SK-N-SH (cell line): ENCODE measurements around the gene NME2. TPM values are rescaled to one million over a fixed set of nuclear protein-coding genes. Genes with fewer than 3 reads are reported as not detected.

ENCODE experiments used
- CTCF ChIA-PET: fragments of 300-600, 350-600 bp; formaldehyde crosslinking; extraction: SDS; loops from one replicate; lab custom pipeline; 2021; lab: Yijun Ruan, JAX
- POLR2A ChIA-PET: fragments of 350-600 bp; sonication (Branson Sonifier 250); formaldehyde crosslinking; extraction: SDS; loops from one replicate; lab custom pipeline; 2020; ENCODE audit warnings: antibody characterized with exemption, inconsistent platforms; lab: Yijun Ruan, JAX
- DNase-seq: peaks from one replicate; pipeline ENCODE4 v3.0.0; 2012
- H2AFZ ChIP-seq: fragments of 200-600 bp; sonication (generic); 2 replicates; pipeline ENCODE4 v1.8.1; 2016; ENCODE audit warnings: antibody characterized with exemption, mild to moderate bottlenecking, low read depth
- H3F3A ChIP-seq: fragments of 200-600 bp; sonication (generic); replicated peaks from 2 replicates; pipeline ENCODE3; 2016; ENCODE audit warnings: antibody characterized with exemption, mild to moderate bottlenecking; ENCODE audit not compliant: insufficient read depth
- H3K27ac ChIP-seq, 2 experiments: fragments of 200-500 bp in 1 of 2; fragments of 200-600 bp in 1 of 2; sonication (Bioruptor generic) in 1 of 2; sonication (generic), shearing (Covaris generic) in 1 of 2; 2 replicates each; pipeline versions ENCODE4 v1.5.1 to v1.6.1; 2014 to 2016; ENCODE audit warnings: low read depth in 2 of 2, inconsistent platforms in 1 of 2, low read length in 1 of 2, mild to moderate bottlenecking in 1 of 2, mixed read lengths in 1 of 2
- H3K27me3 ChIP-seq: fragments of 200-600 bp; sonication (generic), shearing (Covaris generic); 2 replicates; pipeline ENCODE4 v1.6.1; 2016; ENCODE audit warnings: mixed run types; ENCODE audit not compliant: insufficient read depth
- H3K36me3 ChIP-seq, 2 experiments: fragments of 200-500 bp in 1 of 2; fragments of 200-600 bp in 1 of 2; sonication (Bioruptor generic) in 1 of 2; sonication (generic) in 1 of 2; replicated peaks in 1 of 2; 2 replicates each; pipeline versions ENCODE3 to v1.5.1; 2014 to 2016; ENCODE audit warnings: low read length in 1 of 2, mild to moderate bottlenecking in 1 of 2; ENCODE audit not compliant: insufficient read depth in 2 of 2, control insufficient read depth in 1 of 2
- H3K4me1 ChIP-seq, 2 experiments: fragments of 200-500 bp in 1 of 2; fragments of 200-600 bp in 1 of 2; sonication (Bioruptor generic) in 1 of 2; sonication (generic), shearing (Covaris generic) in 1 of 2; 2 replicates each; pipeline versions ENCODE4 v1.5.1 to v1.6.1; 2014 to 2016; ENCODE audit warnings: low read depth in 1 of 2, low read length in 1 of 2, mixed run types in 1 of 2; ENCODE audit not compliant: insufficient read depth in 2 of 2, control insufficient read depth in 1 of 2
- H3K4me2 ChIP-seq: fragments of 200-600 bp; sonication (generic), shearing (Covaris generic); 2 replicates; pipeline ENCODE4 v1.6.1; 2017; ENCODE audit warnings: mixed run types
- H3K4me3 ChIP-seq, 2 experiments: fragments of 200-500 bp in 1 of 2; fragments of 200-600 bp in 1 of 2; sonication (Bioruptor generic) in 1 of 2; sonication (generic), shearing (Covaris generic) in 1 of 2; 2 replicates each; pipeline versions ENCODE4 v1.5.1 to v1.8.1; 2014 to 2016; ENCODE audit warnings: low read depth in 2 of 2, inconsistent platforms in 1 of 2, low read length in 1 of 2, mild to moderate bottlenecking in 1 of 2, mixed read lengths in 1 of 2, moderate library complexity in 1 of 2
- H3K79me2 ChIP-seq: fragments of 200-600 bp; sonication (generic); 2 replicates; pipeline ENCODE4 v1.8.1; 2017; ENCODE audit warnings: mild to moderate bottlenecking; ENCODE audit not compliant: insufficient read depth
- H3K9ac ChIP-seq: fragments of 200-600 bp; sonication (generic); 2 replicates; pipeline ENCODE4 v1.6.1; 2017; ENCODE audit warnings: mixed run types
- H3K9me2 ChIP-seq: fragments of 200-600 bp; sonication (generic); 2 replicates; pipeline ENCODE4 v1.6.1; 2017; ENCODE audit warnings: mixed run types
- H3K9me3 ChIP-seq: fragments of 200-600 bp; sonication (generic); 2 replicates; pipeline ENCODE4 v1.6.1; 2017; ENCODE audit warnings: mixed run types, mild to moderate bottlenecking, moderate library complexity
- H4K20me1 ChIP-seq: fragments of 200-600 bp; sonication (generic); 2 replicates; pipeline ENCODE4 v1.6.1; 2017; ENCODE audit warnings: mild to moderate bottlenecking, mixed run types; ENCODE audit not compliant: insufficient read depth
- ELF1 ChIP-seq: IDR thresholded peaks from 2 replicates; pipeline ENCODE4 v1.4.0; 2012
- EP300 ChIP-seq, 2 experiments: IDR thresholded peaks; 2 replicates each; pipeline versions ENCODE4 v1.4.0 to v1.6.1; 2012; ENCODE audit warnings: borderline replicate concordance in 1 of 2, low read depth in 1 of 2, low read length in 1 of 2
- EZH2phosphoT487 ChIP-seq: fragments of 200-600 bp; sonication (generic); IDR thresholded peaks from 2 replicates; pipeline ENCODE4 v1.6.1; 2017; ENCODE audit warnings: low read depth, mixed run types, mild to moderate bottlenecking, antibody characterized with exemption, moderate library complexity, borderline replicate concordance
- FOSL2 ChIP-seq: IDR thresholded peaks from 2 replicates; pipeline ENCODE4 v1.4.0; 2012; ENCODE audit warnings: low read depth, mild to moderate bottlenecking, moderate library complexity, borderline replicate concordance
- FOXJ3 ChIP-seq: sonication (generic); formaldehyde crosslinking; IDR thresholded peaks from 2 replicates; pipeline ENCODE4 v1.5.1; 2020; ENCODE audit warnings: mild to moderate bottlenecking, missing genetic modification reagents
- FOXM1 ChIP-seq: IDR thresholded peaks from 2 replicates; pipeline ENCODE4 v1.4.0; 2012; ENCODE audit warnings: low read depth, mild to moderate bottlenecking
- GATA2 ChIP-seq: sonication (generic); formaldehyde crosslinking; IDR thresholded peaks from 2 replicates; pipeline ENCODE4 v1.5.0; 2020; ENCODE audit warnings: mild to moderate bottlenecking, missing genetic modification reagents
- JUND ChIP-seq: IDR thresholded peaks from 2 replicates; pipeline ENCODE4 v1.4.0; 2012
- NRF1 ChIP-seq: IDR thresholded peaks from 2 replicates; pipeline ENCODE4 v1.6.1; 2012; ENCODE audit warnings: low read depth, mild to moderate bottlenecking, low read length
- POLR2AphosphoS5 ChIP-seq: IDR thresholded peaks from 2 replicates; pipeline ENCODE4 v1.6.1; 2012; ENCODE audit warnings: low read depth, low read length
- RCOR1 ChIP-seq: fragments of 150-350 bp; IDR thresholded peaks from 2 replicates; pipeline ENCODE4 v1.6.1; 2017; ENCODE audit warnings: antibody characterized with exemption, low read length
- RFX5 ChIP-seq: IDR thresholded peaks from 2 replicates; pipeline ENCODE4 v1.6.1; 2012; ENCODE audit warnings: mild to moderate bottlenecking, improper control_type of control experiment, low read length
- SIN3A ChIP-seq: IDR thresholded peaks from 2 replicates; pipeline ENCODE4 v1.6.1; 2012; ENCODE audit warnings: low read depth, mild to moderate bottlenecking, low read length, moderate library complexity, borderline replicate concordance
- SMC3 ChIP-seq: IDR thresholded peaks from 2 replicates; pipeline ENCODE4 v1.6.1; 2012; ENCODE audit warnings: low read depth, low read length, improper control_type of control experiment
- TAF1 ChIP-seq: IDR thresholded peaks from 2 replicates; pipeline ENCODE4 v1.6.1; 2012; ENCODE audit warnings: low read depth, mild to moderate bottlenecking, low read length, moderate library complexity, borderline replicate concordance
- TCF12 ChIP-seq: IDR thresholded peaks from 2 replicates; pipeline ENCODE4 v1.4.0; 2012
- TEAD4 ChIP-seq: IDR thresholded peaks from 2 replicates; pipeline ENCODE4 v1.4.0; 2012; ENCODE audit warnings: mild to moderate bottlenecking, borderline replicate concordance; ENCODE audit not compliant: insufficient read depth
- YY1 ChIP-seq: IDR thresholded peaks from 2 replicates; pipeline ENCODE4 v1.4.0; 2012; ENCODE audit warnings: low read depth, mild to moderate bottlenecking
- WGBS: methylation state at CpG from one replicate; pipeline ENCODE4 v1.1.6; 2017; ENCODE audit warnings: low lambda C conversion rate; 5-methylcytosine and 5-hydroxymethylcytosine counted together
- polyA plus RNA-seq, 3 experiments: library from polyadenylated mRNA; depleted of rRNA; stranded (reverse); fragments of >200 nt; gene quantifications; 2 replicates each; pipeline ENCODE4 v1.2.3, GENCODE V29; 2012
- TF ChIP-seq, protein P1 (sequence below): IDR thresholded peaks from 2 replicates; pipeline ENCODE4 v1.4.0; 2012; ENCODE audit warnings: low read depth
- TF ChIP-seq, protein P2 (sequence below): IDR thresholded peaks from 2 replicates; pipeline ENCODE4 v1.4.0; 2012; ENCODE audit warnings: low read depth, borderline replicate concordance
- TF ChIP-seq, protein P3 (sequence below): fragments of 200-600 bp; sonication (generic); IDR thresholded peaks from 2 replicates; pipeline ENCODE4 v1.6.1; 2017; ENCODE audit warnings: antibody characterized with exemption, mild to moderate bottlenecking, moderate library complexity
- TF ChIP-seq, protein P4 (sequence below): fragments of 150-350 bp; IDR thresholded peaks from 2 replicates; pipeline ENCODE4 v1.6.1; 2016; ENCODE audit warnings: mild to moderate bottlenecking, low read depth, low read length

The NME2 gene
- polyA plus RNA-seq, 1 of the 3 experiments (the other 2 are of a cell fraction) = 1,446 TPM

DNA sequence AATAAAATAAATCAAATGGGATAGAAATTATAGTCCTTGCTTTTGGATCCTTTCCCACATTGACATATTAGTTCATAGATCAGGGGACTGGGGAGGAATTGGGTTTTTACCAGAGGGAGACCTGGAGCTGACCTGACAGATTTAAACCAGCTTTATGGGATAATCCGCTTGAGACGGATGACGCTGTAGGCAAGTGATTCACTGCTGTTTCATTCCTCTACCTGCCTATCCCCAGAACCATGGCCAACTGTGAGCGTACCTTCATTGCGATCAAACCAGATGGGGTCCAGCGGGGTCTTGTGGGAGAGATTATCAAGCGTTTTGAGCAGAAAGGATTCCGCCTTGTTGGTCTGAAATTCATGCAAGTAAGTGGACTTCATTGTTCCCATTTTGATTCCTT is 10.8 kb upstream of the NME2 start:
- Histone ChIP-seq H3F3A (no peaks in the 10 kb centered on the region), H3K79me2 (peaks cover 68% of the 10 kb centered on the region), H3K9me3 (no peaks in the 10 kb centered on the region)
- 98% methylated on average over 8 of the region's 8 CpGs for WGBS
- TF ChIP-seq FOXJ3 (CRISPR knock-in tag) (no peak), EZH2phosphoT487 (no peak), SMC3 (no peak), TAF1 (no peak), POLR2AphosphoS5 (no peak), TCF12 (no peak), SIN3A (no peak), NRF1 (no peak), FOXM1 (no peak), GATA2 (CRISPR knock-in tag) (no peak), RCOR1 (no peak), RFX5 (no peak), FOSL2 (no peak), TEAD4 (no peak)
- TF ChIP-seq, protein P1, sequence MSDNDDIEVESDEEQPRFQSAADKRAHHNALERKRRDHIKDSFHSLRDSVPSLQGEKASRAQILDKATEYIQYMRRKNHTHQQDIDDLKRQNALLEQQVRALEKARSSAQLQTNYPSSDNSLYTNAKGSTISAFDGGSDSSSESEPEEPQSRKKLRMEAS = no peak
- TF ChIP-seq, protein P2, sequence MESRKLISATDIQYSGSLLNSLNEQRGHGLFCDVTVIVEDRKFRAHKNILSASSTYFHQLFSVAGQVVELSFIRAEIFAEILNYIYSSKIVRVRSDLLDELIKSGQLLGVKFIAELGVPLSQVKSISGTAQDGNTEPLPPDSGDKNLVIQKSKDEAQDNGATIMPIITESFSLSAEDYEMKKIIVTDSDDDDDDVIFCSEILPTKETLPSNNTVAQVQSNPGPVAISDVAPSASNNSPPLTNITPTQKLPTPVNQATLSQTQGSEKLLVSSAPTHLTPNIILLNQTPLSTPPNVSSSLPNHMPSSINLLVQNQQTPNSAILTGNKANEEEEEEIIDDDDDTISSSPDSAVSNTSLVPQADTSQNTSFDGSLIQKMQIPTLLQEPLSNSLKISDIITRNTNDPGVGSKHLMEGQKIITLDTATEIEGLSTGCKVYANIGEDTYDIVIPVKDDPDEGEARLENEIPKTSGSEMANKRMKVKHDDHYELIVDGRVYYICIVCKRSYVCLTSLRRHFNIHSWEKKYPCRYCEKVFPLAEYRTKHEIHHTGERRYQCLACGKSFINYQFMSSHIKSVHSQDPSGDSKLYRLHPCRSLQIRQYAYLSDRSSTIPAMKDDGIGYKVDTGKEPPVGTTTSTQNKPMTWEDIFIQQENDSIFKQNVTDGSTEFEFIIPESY = no peak
- TF ChIP-seq, all 33 proteins: peak for 0
- peak overlapping the region; percentile 82 for H3K4me2 ChIP-seq
- no peak overlapping the region for H3K9ac ChIP-seq
- no peak overlapping the region for H3K27ac ChIP-seq
- no peak overlapping the region for H3K4me3 ChIP-seq
- H2AFZ ChIP-seq = no peak overlapping the region
- H3K27me3 ChIP-seq = no peaks in the 10 kb centered on the region
- ChIA-PET POLR2A (interaction anchor here (0.6 to 1.2 kb wide), 3 partner anchors 10 to 289 kb away, joined by 3 to 9 read pairs (median 4); partner anchors contain the start of genes NME2, SPAG9 and TOB1), CTCF (interaction anchor here (0.8 to 4.9 kb wide), 6 partner anchors 9 to 292 kb away, joined by 3 to 115 read pairs (median 18); partner anchors contain the start of gene NME2)
- H4K20me1 ChIP-seq = no peaks in the 10 kb centered on the region
- H3K9me2 ChIP-seq = no peaks in the 10 kb centered on the region
- DNase-seq = no peak
- H3K4me1 ChIP-seq = peaks cover 9 to 11% of the 10 kb centered on the region in 2 experiments; a peak in 3 of 4 replicates
- peaks cover 34 to 37% of the 10 kb centered on the region in 2 experiments for H3K36me3 ChIP-seq

DNA sequence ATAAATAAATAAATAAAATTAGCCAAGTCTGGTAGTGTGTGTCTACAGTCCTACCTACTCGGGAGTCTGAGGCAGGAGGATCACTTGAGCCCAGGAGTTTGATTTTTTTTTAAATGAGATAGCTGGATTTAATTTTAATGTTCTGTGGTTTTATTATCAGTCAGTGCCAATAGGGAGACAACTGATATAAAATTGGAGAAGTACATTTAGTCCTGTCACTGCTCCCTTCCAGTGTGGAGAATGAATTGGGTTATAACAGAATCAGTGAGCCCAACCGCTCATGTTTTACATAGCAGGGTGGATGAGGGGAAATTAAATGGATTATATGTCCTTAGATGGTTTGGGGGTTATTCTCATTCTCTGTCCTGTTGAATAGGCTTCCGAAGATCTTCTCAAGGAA is 6.6 kb upstream of the NME2 start:
- no peak overlapping the region for H2AFZ ChIP-seq
- ChIA-PET POLR2A (no interaction called here), CTCF (no interaction called here)
- no peaks in the 10 kb centered on the region for H4K20me1 ChIP-seq
- H3K9me3 ChIP-seq = no peaks in the 10 kb centered on the region
- H3K9me2 ChIP-seq = no peaks in the 10 kb centered on the region
- no peak overlapping the region for H3K4me2 ChIP-seq
- DNase-seq = no peak
- peaks cover 6 to 8% of the 10 kb centered on the region in 2 experiments; a peak in 3 of 4 replicates for H3K4me1 ChIP-seq
- no peak overlapping the region for H3K4me3 ChIP-seq
- H3K27ac ChIP-seq = no peak overlapping the region
- H3K79me2 ChIP-seq = peaks cover 56% of the 10 kb centered on the region
- H3K9ac ChIP-seq = no peak overlapping the region
- H3F3A ChIP-seq = peaks cover 7% of the 10 kb centered on the region
- peaks cover 54 to 58% of the 10 kb centered on the region in 2 experiments for H3K36me3 ChIP-seq
- no peaks in the 10 kb centered on the region for H3K27me3 ChIP-seq
- WGBS = 99% methylated on average over 3 of the region's 3 CpGs
- TF ChIP-seq, protein P2 = no peak
- TF ChIP-seq, protein P3, sequence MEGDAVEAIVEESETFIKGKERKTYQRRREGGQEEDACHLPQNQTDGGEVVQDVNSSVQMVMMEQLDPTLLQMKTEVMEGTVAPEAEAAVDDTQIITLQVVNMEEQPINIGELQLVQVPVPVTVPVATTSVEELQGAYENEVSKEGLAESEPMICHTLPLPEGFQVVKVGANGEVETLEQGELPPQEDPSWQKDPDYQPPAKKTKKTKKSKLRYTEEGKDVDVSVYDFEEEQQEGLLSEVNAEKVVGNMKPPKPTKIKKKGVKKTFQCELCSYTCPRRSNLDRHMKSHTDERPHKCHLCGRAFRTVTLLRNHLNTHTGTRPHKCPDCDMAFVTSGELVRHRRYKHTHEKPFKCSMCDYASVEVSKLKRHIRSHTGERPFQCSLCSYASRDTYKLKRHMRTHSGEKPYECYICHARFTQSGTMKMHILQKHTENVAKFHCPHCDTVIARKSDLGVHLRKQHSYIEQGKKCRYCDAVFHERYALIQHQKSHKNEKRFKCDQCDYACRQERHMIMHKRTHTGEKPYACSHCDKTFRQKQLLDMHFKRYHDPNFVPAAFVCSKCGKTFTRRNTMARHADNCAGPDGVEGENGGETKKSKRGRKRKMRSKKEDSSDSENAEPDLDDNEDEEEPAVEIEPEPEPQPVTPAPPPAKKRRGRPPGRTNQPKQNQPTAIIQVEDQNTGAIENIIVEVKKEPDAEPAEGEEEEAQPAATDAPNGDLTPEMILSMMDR = no peak
- TF ChIP-seq, protein P4, sequence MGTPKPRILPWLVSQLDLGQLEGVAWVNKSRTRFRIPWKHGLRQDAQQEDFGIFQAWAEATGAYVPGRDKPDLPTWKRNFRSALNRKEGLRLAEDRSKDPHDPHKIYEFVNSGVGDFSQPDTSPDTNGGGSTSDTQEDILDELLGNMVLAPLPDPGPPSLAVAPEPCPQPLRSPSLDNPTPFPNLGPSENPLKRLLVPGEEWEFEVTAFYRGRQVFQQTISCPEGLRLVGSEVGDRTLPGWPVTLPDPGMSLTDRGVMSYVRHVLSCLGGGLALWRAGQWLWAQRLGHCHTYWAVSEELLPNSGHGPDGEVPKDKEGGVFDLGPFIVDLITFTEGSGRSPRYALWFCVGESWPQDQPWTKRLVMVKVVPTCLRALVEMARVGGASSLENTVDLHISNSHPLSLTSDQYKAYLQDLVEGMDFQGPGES = no peak
- no peak for TF ChIP-seq YY1
- TF ChIP-seq JUND = no peak
- no peak for TF ChIP-seq ELF1
- no peak for TF ChIP-seq FOXJ3 (CRISPR knock-in tag)
- no peak for TF ChIP-seq EP300 (IDR thresholded peaks at IDR 0.05; ENCODE audit: borderline replicate concordance in 1 of 2, low read depth in 1 of 2, low read length in 1 of 2)
